ENCODE results near the gene LARGE1. TPM values are rescaled to one million over a fixed set of nuclear protein-coding genes. Genes with fewer than 3 reads are reported as not detected.

LARGE1 gene
- total and polyA plus RNA-seq, 2 of the 4 experiments (the other 2 are of a cell fraction), result 6.2 to 12.4 TPM

DNA sequence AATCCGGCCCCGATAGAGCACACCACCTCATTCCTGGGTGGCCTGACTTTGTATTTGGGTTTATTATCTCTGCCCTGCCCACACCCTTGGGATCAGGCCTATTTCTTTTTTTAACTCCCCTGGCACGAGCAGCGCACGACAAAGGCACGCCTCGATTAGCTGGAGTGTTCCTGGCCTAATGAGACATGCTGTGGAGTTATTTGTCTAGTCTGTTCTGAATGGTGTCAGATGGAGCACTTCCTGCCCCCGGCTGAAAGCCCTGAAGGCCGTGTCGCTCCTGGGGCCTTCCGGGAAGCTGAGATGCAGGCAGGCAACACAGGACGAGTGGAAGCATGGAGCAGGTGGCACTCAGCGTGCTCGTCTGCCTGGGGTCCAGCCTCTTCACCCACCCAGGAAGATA, 47.1 kb downstream of the LARGE1 start:
- H3K36me3 ChIP-seq (ENCODE audit: control insufficient read depth, insufficient read depth, low read length), result no peaks in the 10 kb centered on the region
- peaks cover 25 to 30% of the 10 kb centered on the region in 2 experiments for H3K79me1 ChIP-seq (ENCODE audit: low read depth in 1 of 2, low read length in 2 of 2)
- dilution Hi-C loops (cut with HindIII; ENCODE audit: low sequenced_read_pairs, unreplicated experiment), result no loop called here
- ATAC-seq (ENCODE audit: low read depth), result no peak; the same call in 1 of the 2 replicates
- CTCF ChIA-PET, result no interaction called here
- H3K27me3 ChIP-seq (ENCODE audit: control insufficient read depth, insufficient read depth, low read length), result no peaks in the 10 kb centered on the region
- H3K4me1 ChIP-seq (ENCODE audit: control insufficient read depth, insufficient read depth, low read length), result peaks cover 14% of the 10 kb centered on the region
- no peak overlapping the region for H3K4ac ChIP-seq (ENCODE audit: low read depth, low read length)
- no peak for DNase-seq
- in situ Hi-C loops (cut with MboI; ENCODE audit: low sequenced_read_pairs), result no loop called here
- 0 out of 4 replicates have a peak overlapping the region, but pooled peaks of 1 of the 2 experiments have one; percentile 72 for H4K8ac ChIP-seq (ENCODE audit: low read depth in 2 of 2, low read length in 2 of 2)
- TF ChIP-seq NFE2L2 (IDR thresholded peaks at IDR 0.05; ENCODE audit: low read depth, low read length) (no peak), RAD21 (IDR thresholded peaks at IDR 0.05; ENCODE audit: low read length) (no peak), CEBPB (IDR thresholded peaks at IDR 0.05; ENCODE audit: low read depth, low read length) (no peak), CHD1 (IDR thresholded peaks at IDR 0.05; ENCODE audit: low read depth, low read length) (no peak)
- H3K9me3 ChIP-seq (ENCODE audit: control insufficient read depth, insufficient read depth, low read length), result no peaks in the 10 kb centered on the region
- H2AK9ac ChIP-seq (replicated peaks; ENCODE audit: low read depth, low read length, poor library complexity), result peak overlapping the region; percentile 59
- H3K14ac ChIP-seq (replicated peaks; ENCODE audit: low read depth, low read length), result no peak overlapping the region
- H2BK5ac ChIP-seq (ENCODE audit: low read depth, low read length, poor library complexity, severe bottlenecking), result no peak overlapping the region
- no peak overlapping the region for H2BK120ac ChIP-seq (ENCODE audit: low read depth, low read length)
- no peak overlapping the region for H3K9ac ChIP-seq (ENCODE audit: low read depth, low read length)
- WGBS, 2 experiments (ENCODE audit: extremely low coverage in 2 of 2, insufficient read length in 1 of 2), result 64% methylated on average over 5 of the region's 14 CpGs; no CpG with 5 or more reads in 1 of the 2 experiments
- no peak overlapping the region for H3K56ac ChIP-seq (ENCODE audit: extremely low read depth, insufficient read depth, low read length)
- POLR2A ChIA-PET (ENCODE audit: unreplicated experiment), result no interaction called here
- no peak overlapping the region for H3K18ac ChIP-seq (ENCODE audit: low read depth, low read length)
- H3K4me2 ChIP-seq (ENCODE audit: low read depth, low read length), result no peak overlapping the region
- H3K4me3 ChIP-seq (ENCODE audit: insufficient read depth, low read depth, low read length), result no peak overlapping the region
- H4K20me1 ChIP-seq (ENCODE audit: insufficient read depth, low read length), result no peaks in the 10 kb centered on the region
- H4K5ac ChIP-seq (ENCODE audit: low read depth, low read length), result no peak overlapping the region
- H4K91ac ChIP-seq (ENCODE audit: insufficient read depth, low read depth, low read length), result no peak overlapping the region
- H2AK5ac ChIP-seq (ENCODE audit: low read depth, low read length), result 0 out of 2 replicates have a peak overlapping the region, but pooled peaks have one; percentile 64
- H2BK20ac ChIP-seq (ENCODE audit: low read depth, low read length), result no peak overlapping the region
- peaks cover 10% of the 10 kb centered on the region for H3K9me1 ChIP-seq (ENCODE audit: insufficient read depth, low read length)
- BruUV-seq (replicated peaks), result no TSS peak
- H3K27ac ChIP-seq (ENCODE audit: insufficient read depth, low read length), result no peak overlapping the region
- no peak overlapping the region for H2BK15ac ChIP-seq (ENCODE audit: low read depth, low read length)
- no peak overlapping the region for H3K23ac ChIP-seq (ENCODE audit: low read depth, low read length)
- intact Hi-C loops (cut with micrococcal nuclease), result no loop called here
- H2AFZ ChIP-seq (replicated peaks; ENCODE audit: low read length, poor library complexity), result peak overlapping the region; percentile 53

Data from IMR-90 (cell line).